NCI-H128 (cell line): ENCODE data around the gene ATF7IP2.
"Not testable (repeated sequence)": the region's sequence is repeated elsewhere in the genome, so short reads cannot be mapped to it uniquely, and the experiment has no call there.

Source experiments
- DNase-seq: peaks from one replicate; lab custom pipeline; 2025; ENCODE audit not compliant: unreplicated experiment; lab: John Stamatoyannopoulos, UW

The ATF7IP2 gene

GRCh38 chr16:10505286-10505685 lies 119.4 kb downstream of the ATF7IP2 start:
- not testable (repeated sequence) for DNase-seq

DNA sequence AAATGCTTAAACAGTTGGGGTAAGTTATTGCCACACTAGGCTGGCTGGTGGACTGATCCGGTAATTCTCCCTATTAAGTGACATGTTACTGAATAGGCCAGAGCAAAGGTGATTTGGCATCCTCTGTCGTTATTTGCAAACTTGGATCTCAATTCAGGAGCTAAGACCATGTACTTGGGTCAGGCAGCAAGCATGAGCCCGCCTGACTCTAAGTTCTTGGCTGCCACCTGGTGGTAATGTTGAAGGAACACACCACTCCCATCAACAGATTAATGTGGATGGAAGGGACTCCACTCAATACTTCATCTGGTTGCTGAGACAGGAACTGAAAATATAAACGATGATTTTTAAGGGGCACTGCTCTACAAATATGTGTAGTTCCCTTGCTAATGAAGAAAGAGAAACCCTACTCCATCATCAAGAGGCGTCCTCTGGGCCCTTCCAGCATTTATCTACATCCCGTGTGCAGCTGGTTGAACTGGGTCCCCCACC lies 123.7 kb downstream of the ATF7IP2 start:
- peak; percentile 28 for DNase-seq

DNA sequence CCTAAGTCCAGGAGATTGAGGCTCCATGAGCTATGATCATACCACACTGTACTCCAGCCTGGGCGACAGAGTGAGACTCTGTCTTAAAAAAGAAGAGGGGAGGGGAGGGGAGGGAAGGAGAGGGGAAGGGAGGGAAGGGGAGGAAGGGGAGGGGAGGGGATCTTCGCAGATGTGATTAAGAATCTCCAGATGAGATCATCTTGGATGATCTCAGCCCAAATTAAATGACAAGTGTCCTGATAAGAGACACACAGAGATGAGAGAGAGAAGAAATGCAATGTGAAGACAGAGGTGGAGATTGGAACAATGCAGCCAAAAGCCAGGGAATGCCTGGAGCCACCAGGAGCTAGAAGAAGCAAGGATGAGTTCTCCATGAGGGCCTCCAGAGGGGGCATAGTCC lies 124.4 kb downstream of the ATF7IP2 start:
- DNase-seq = no peak

DNA sequence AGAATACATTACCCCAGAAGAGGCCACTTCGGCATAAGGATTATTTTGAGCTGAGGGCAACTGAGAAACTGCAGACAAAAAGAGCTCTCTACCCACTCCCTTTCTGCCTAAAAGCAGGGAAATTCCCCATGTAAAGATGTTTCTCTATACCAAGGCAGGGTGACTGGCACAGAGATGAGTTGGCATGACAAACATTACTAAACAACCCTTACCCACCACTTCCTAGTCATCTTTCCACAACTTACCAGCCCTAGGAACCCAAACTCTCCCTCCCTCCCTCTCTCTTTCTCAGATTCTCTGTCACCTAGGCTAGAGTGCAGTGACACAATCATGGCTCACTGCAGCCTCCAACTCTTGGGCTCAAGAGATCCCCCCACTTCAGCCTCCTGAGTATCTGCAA lies 126.0 kb downstream of the ATF7IP2 start:
- no peak for DNase-seq

GRCh38 chr16:10514369-10515055 lies 128.7 kb downstream of the ATF7IP2 start:
- no peak for DNase-seq

DNA sequence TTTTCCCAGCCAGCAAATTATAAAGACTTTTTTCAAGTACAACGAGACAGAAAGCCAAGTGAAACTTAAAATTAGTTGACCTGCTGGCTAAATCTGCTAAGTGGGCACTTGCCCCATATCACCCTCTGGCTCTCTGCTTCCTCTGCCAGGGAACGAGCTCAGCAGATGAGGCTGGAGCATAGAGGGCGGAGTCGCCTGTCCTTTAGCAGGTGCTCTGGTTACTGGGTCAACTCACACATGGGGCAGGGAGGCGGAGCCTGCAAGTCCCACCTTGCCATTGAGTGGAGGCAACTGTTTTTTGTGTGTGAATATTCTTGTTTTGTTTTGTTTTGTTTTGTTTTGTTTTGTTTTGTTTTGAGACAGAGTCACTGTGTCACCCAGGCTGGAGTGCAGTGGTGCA lies 132.0 kb downstream of the ATF7IP2 start:
- DNase-seq = no peak

DNA sequence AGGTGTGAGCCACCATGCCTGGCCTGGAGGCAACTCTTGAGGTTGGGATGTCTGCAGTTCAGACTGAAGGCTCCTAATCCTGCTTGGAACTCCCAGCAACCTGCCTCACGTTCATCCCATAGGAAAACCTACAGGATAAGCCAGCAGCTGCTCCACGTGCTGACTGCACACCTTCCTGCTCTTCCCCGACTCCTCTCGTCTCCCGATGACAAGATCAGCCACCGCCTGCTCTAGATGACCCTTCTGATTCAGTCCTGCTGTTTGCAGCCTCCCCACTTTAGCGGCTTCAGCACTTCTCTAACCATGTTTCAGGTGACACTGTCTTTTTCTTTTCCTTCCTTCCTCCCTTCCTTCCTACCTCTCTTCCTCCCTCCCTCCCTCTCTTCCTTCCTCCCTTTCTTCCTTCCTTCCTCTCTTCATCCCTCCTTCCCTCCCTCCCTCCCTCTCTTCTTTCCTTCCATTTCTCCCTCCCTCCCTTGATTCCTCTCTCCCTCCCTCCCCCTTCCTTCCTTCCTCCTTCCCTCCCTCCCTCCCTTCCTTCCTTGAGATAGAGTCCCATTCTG lies 132.7 kb downstream of the ATF7IP2 start:
- DNase-seq = no peak

DNA sequence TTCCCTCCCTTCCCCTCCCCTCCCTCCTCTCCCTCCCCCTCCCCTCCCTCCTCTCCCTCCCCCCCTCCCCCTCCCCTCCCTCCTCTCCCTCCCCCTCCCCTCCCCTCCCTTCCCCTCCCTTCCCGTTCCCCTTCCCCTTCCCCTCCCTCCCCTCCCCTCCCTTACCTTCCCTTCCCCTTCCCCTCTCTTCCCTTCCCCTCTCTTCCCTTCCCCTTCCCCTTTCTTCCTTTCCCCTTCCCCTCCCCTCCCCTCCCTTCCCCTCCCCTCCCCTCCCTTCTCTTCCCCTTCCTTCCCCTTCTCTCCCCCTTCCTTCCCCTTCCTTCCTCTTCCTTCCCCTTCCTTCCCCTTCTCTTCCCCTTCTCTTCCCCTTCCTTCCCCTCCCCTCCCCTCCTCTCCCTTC lies 133.4 kb downstream of the ATF7IP2 start:
- DNase-seq = no peak

DNA sequence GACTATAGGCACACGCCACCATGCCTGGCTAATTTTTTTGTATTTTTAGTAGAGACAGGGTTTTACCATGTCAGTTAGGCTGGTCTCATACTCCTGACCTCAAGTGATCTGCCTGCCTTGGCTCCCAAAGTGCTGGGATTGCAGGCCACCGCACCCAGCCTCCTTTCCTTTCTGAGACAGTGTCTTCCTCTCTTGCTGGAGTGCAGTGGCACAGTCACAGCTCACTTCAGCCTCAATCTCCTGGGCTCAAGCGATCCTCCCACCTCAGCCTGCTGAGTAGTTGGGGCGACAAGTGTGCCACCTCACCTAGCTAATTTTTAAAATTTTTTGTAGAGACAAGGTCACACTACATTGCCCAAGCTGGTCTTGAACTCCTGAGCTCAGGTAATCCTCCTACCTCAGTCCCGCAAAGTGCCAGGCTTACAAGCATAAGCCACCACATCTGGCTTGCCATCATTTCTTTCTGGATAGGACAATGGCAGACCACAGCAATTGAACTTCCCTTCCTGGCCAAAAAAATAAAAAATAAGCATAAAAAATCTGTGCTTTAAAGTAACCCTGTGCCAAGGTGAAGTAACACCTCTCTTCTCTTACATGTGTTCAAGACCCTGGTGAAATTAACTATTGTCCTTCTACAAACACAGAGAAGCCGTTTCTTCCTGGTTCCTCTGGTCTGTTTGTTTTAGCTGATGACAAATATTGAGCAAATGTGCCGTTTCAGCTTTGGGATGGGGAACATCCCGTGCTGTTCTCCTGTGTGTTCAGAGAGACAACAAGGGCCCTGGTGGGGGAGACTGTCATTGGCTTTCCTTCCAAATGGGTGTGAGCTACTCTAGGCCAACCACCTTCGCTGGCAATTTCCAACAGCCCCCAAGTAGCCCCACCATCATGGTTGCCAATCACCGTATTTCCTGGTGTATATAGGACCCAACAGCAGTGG lies 134.3 kb downstream of the ATF7IP2 start:
- DNase-seq = no peak

GRCh38 chr16:10520869-10521578 lies 135.2 kb downstream of the ATF7IP2 start:
- no peak for DNase-seq

GRCh38 chr16:10521681-10522274 lies 135.9 kb downstream of the ATF7IP2 start:
- DNase-seq = no peak

DNA sequence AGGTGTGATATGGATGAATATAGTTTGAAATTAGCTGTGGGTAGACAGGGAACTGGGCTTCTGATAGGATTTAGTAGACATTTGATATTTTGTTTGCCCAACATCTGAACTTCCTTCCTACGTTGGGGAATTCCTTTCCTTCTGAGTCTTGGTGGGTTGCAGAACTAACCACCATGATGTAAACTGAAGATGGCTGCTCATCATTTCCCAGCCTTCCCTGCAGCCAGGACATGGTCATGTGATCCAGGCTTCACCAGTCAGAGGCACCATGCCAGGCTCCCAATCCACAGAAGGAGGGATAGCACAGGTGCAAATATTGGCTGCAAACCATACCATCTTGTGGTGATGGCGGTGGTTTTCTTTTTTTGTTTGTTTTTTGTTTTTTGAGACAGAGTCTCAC lies 137.1 kb downstream of the ATF7IP2 start:
- no peak for DNase-seq

- DNase-seq = no peak
These were observed 139.5 kb downstream of the ATF7IP2 start for GRCh38 chr16:10525214-10525825.

DNA sequence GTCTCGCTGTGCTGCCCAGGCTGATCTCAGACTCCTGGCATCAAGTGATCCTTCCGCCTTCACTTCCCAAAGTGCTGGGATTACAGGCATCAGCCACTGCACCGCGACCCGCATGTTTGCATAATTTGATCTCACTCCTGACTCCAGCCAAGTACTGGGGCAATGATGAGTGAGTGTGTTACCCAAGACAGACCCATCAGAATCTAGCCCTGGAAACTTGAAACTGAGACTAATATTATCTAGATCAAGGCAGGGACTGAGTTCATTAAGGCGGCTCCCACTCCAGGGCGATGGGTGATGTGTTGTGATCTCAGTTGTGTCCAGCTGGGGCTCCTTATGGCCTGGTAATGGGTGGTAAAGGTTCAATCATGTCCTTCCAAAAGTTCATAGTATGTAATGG lies 141.1 kb downstream of the ATF7IP2 start:
- no peak for DNase-seq

GRCh38 chr16:10528635-10529034 lies 142.8 kb downstream of the ATF7IP2 start:
- DNase-seq = no peak

GRCh38 chr16:10529895-10530669 lies 144.2 kb downstream of the ATF7IP2 start:
- no peak for DNase-seq

GRCh38 chr16:10530685-10531084 lies 144.8 kb downstream of the ATF7IP2 start:
- no peak for DNase-seq

GRCh38 chr16:10531582-10531981 lies 145.7 kb downstream of the ATF7IP2 start:
- no peak for DNase-seq
